Neural cell (in vitro differentiated cells): Measurements from ENCODE around the gene PPY.

ENCODE experiments used
- EP300 ChIP-seq: fragments of 450-650 bp; conservative IDR thresholded peaks from 2 replicates; pipeline ENCODE4 v1.6.1; 2014; ENCODE audit warnings: antibody characterized with exemption, mild to moderate bottlenecking, moderate library complexity; ENCODE audit not compliant: poor library complexity, severe bottlenecking
- EZH2 ChIP-seq: fragments of 200-600, 300-800 bp; shearing (Covaris generic), sonication (generic); IDR thresholded peaks from 2 replicates; pipeline ENCODE4 v1.6.1; 2014; ENCODE audit warnings: antibody characterized with exemption, low read length, borderline replicate concordance, mild to moderate bottlenecking; ENCODE audit not compliant: insufficient read depth, poor library complexity, severe bottlenecking
- MXI1 ChIP-seq: fragments of 450-650 bp; conservative IDR thresholded peaks from 2 replicates; pipeline ENCODE4 v1.6.1; 2014; ENCODE audit warnings: antibody characterized with exemption, mild to moderate bottlenecking; ENCODE audit not compliant: poor library complexity, severe bottlenecking
- POLR2AphosphoS5 ChIP-seq: IDR thresholded peaks from 2 replicates; pipeline ENCODE4 v1.6.1; 2012
- RAD21 ChIP-seq: fragments of 450-650 bp; conservative IDR thresholded peaks from 2 replicates; pipeline ENCODE4 v1.6.1; 2014; ENCODE audit warnings: antibody characterized with exemption, mild to moderate bottlenecking, moderate library complexity
- REST ChIP-seq: IDR thresholded peaks from 2 replicates; pipeline ENCODE4 v1.6.1; 2012; ENCODE audit warnings: borderline replicate concordance
- SMC3 ChIP-seq: fragments of 450-650 bp; conservative IDR thresholded peaks from 2 replicates; pipeline ENCODE4 v1.6.1; 2014; ENCODE audit warnings: antibody characterized with exemption, mild to moderate bottlenecking, moderate library complexity; ENCODE audit not compliant: poor library complexity
- TAF1 ChIP-seq: IDR thresholded peaks from 2 replicates; pipeline ENCODE4 v1.6.1; 2012; ENCODE audit warnings: low read depth
- TF ChIP-seq, protein P1 (sequence below): fragments of 450-650 bp; IDR thresholded peaks from 2 replicates; pipeline ENCODE4 v1.5.1; 2014; ENCODE audit warnings: antibody characterized with exemption, mild to moderate bottlenecking, moderate library complexity; ENCODE audit not compliant: poor library complexity, severe bottlenecking

GRCh38 chr17:43924558-43924957 is 17.7 kb downstream of the PPY start:
- TF ChIP-seq, protein P1, sequence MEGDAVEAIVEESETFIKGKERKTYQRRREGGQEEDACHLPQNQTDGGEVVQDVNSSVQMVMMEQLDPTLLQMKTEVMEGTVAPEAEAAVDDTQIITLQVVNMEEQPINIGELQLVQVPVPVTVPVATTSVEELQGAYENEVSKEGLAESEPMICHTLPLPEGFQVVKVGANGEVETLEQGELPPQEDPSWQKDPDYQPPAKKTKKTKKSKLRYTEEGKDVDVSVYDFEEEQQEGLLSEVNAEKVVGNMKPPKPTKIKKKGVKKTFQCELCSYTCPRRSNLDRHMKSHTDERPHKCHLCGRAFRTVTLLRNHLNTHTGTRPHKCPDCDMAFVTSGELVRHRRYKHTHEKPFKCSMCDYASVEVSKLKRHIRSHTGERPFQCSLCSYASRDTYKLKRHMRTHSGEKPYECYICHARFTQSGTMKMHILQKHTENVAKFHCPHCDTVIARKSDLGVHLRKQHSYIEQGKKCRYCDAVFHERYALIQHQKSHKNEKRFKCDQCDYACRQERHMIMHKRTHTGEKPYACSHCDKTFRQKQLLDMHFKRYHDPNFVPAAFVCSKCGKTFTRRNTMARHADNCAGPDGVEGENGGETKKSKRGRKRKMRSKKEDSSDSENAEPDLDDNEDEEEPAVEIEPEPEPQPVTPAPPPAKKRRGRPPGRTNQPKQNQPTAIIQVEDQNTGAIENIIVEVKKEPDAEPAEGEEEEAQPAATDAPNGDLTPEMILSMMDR = no peak
- TF ChIP-seq TAF1 (no peak), POLR2AphosphoS5 (no peak), RAD21 (no peak), SMC3 (no peak), REST (no peak), EZH2 (no peak), MXI1 (no peak), EP300 (no peak)
